HG02588 (cell line): ENCODE data around the gene PRPF40B.
A peak's percentile ranks its signal among the peaks of the same experiment; 100 is the strongest.

Experiments
- ATAC-seq: cut with Tn5 transposase; IDR thresholded peaks from one replicate; pipeline ENCODE4 v1.9.1; 2021; ENCODE audit warnings: mild to moderate bottlenecking, moderate library complexity; ENCODE audit not compliant: unreplicated experiment

PRPF40B gene

GRCh38 chr12:49655595-49656236, 32.4 kb downstream of the PRPF40B start:
- no peak for ATAC-seq

- ATAC-seq: no peak
Observed at GRCh38 chr12:49658276-49658675, 34.9 kb downstream of the PRPF40B start.

- ATAC-seq: no peak
Observed at GRCh38 chr12:49659753-49660152, 36.4 kb downstream of the PRPF40B start.

- ATAC-seq: no peak
Observed at GRCh38 chr12:49661191-49661590, 37.8 kb downstream of the PRPF40B start.

- no peak for ATAC-seq
Observed at GRCh38 chr12:49661746-49662145, 38.4 kb downstream of the PRPF40B start.

GRCh38 chr12:49662998-49663843, 39.9 kb downstream of the PRPF40B start:
- peak; percentile 60 for ATAC-seq

GRCh38 chr12:49664167-49664566, 40.8 kb downstream of the PRPF40B start:
- no peak for ATAC-seq

- ATAC-seq: peak; percentile 59
Observed at GRCh38 chr12:49664591-49665239, 41.4 kb downstream of the PRPF40B start.

GRCh38 chr12:49665384-49665783, 42.0 kb downstream of the PRPF40B start:
- ATAC-seq: no peak

- ATAC-seq: no peak
Observed at GRCh38 chr12:49666176-49666575, 42.8 kb downstream of the PRPF40B start.

GRCh38 chr12:49667325-49668090, 44.1 kb downstream of the PRPF40B start:
- ATAC-seq: no peak

GRCh38 chr12:49669796-49670195, 46.4 kb downstream of the PRPF40B start:
- ATAC-seq: no peak

GRCh38 chr12:49671031-49671765, 47.8 kb downstream of the PRPF40B start:
- ATAC-seq: no peak

- ATAC-seq: no peak
Observed at GRCh38 chr12:49672301-49673217, 49.2 kb downstream of the PRPF40B start.

- no peak for ATAC-seq
Observed at GRCh38 chr12:49673446-49674317, 50.3 kb downstream of the PRPF40B start.

- ATAC-seq: no peak
Observed at GRCh38 chr12:49674318-49674981, 51.1 kb downstream of the PRPF40B start.

- ATAC-seq: no peak
Observed at GRCh38 chr12:49675137-49675536, 51.8 kb downstream of the PRPF40B start.

- ATAC-seq: no peak
Observed at GRCh38 chr12:49678711-49679110, 55.4 kb downstream of the PRPF40B start.
